Chondrocyte (in vitro differentiated cells): Measurements from ENCODE around the gene ETF1. TPM values are rescaled to one million over a fixed set of nuclear protein-coding genes. Genes with fewer than 3 reads are reported as not detected.

Experiments
- DNase-seq: peaks from one replicate; pipeline ENCODE4 v3.0.0; 2021; ENCODE audit warnings: mixed read lengths, low spot score
- H3K27ac Mint-ChIP-seq: one replicate; pipeline ENCODE4 v1.8.0; 2021; ENCODE audit warnings: mild to moderate bottlenecking, moderate library complexity, mixed read lengths; ENCODE audit not compliant: unreplicated experiment
- H3K27me3 Mint-ChIP-seq: 2 replicates; pipeline ENCODE4 v1.8.0; 2021; ENCODE audit warnings: low read depth, mixed read lengths
- H3K36me3 Mint-ChIP-seq: 2 replicates; pipeline ENCODE4 v1.8.0; 2021; ENCODE audit warnings: low read depth, mixed read lengths
- H3K4me1 Mint-ChIP-seq: 2 replicates; pipeline ENCODE4 v1.8.0; 2021; ENCODE audit warnings: low read depth, mild to moderate bottlenecking, mixed read lengths
- H3K4me3 Mint-ChIP-seq: one replicate; pipeline ENCODE4 v1.8.0; 2021; ENCODE audit warnings: mild to moderate bottlenecking, moderate library complexity, mixed read lengths; ENCODE audit not compliant: unreplicated experiment
- H3K9me3 Mint-ChIP-seq: 2 replicates; pipeline ENCODE4 v1.8.0; 2021; ENCODE audit warnings: low read depth, mixed read lengths
- total RNA-seq: library from RNA; stranded (reverse); gene quantifications from 3 replicates; pipeline ENCODE4 v1.2.1, GENCODE V29; 2021
- TF ChIP-seq, protein P1 (sequence below): fragments of 200-600 bp; sonication (generic); IDR thresholded peaks from 2 replicates; pipeline ENCODE4 v1.5.0; 2021; ENCODE audit warnings: antibody characterized with exemption, mild to moderate bottlenecking, moderate library complexity

ETF1 gene
- total RNA-seq, 1 donor from 2014 or later = 92.1 TPM

DNA sequence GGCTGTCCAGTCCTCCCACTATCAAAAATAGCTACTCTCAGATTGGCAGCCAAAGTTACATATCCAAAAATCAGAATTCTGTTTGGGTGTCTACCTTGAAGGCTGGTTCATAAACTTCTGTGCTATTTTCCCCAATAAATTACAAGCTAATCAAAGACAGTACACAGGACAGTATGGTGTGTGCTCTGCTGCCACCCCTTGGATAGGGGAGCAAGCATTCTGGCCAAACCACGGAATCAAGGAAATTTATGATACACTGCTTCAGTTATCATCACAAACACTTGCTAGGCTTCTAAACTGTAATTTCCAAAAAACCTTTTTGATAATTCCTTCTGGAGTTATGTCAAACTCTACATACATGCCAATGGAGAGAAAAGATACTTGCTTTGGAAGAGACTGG lies 15.9 kb downstream of the ETF1 start:
- Mint-ChIP-seq H3K27ac (no peak overlapping the region), H3K9me3 (no peaks in the 10 kb centered on the region), H3K4me1 (peaks cover 18% of the 10 kb centered on the region)

DNA sequence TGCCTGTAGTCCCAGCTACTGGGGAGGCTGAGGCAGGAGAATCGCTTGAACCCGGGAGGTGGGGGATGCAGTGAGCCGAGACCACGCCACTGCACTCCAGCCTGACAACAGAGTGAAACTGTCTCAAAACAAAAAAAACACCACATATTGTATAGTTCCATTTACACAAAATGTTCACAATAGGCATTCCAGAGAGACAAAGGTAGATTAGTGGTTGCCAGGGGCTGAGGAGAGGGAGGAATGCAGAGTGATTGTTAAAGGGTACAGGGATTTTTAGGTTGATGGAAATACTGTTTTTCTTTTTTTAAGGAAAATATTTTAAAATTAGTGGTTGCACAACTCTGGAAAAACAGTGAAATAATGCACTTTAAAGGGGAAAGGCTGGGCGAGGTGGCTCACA lies 19.6 kb downstream of the ETF1 start:
- no peak for DNase-seq
- Mint-ChIP-seq H3K36me3 (peaks cover 7% of the 10 kb centered on the region), H3K4me1 (peaks cover 21% of the 10 kb centered on the region), H3K4me3 (no peak overlapping the region), H3K27ac (peak overlapping the region; percentile 8), H3K27me3 (no peaks in the 10 kb centered on the region), H3K9me3 (no peaks in the 10 kb centered on the region)
- TF ChIP-seq, protein P1, sequence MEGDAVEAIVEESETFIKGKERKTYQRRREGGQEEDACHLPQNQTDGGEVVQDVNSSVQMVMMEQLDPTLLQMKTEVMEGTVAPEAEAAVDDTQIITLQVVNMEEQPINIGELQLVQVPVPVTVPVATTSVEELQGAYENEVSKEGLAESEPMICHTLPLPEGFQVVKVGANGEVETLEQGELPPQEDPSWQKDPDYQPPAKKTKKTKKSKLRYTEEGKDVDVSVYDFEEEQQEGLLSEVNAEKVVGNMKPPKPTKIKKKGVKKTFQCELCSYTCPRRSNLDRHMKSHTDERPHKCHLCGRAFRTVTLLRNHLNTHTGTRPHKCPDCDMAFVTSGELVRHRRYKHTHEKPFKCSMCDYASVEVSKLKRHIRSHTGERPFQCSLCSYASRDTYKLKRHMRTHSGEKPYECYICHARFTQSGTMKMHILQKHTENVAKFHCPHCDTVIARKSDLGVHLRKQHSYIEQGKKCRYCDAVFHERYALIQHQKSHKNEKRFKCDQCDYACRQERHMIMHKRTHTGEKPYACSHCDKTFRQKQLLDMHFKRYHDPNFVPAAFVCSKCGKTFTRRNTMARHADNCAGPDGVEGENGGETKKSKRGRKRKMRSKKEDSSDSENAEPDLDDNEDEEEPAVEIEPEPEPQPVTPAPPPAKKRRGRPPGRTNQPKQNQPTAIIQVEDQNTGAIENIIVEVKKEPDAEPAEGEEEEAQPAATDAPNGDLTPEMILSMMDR = no peak

More for the DNA sequence above, 15.9 kb downstream of the ETF1 start:
- Mint-ChIP-seq H3K4me3 (no peak overlapping the region), H3K27me3 (no peaks in the 10 kb centered on the region), H3K36me3 (peaks cover 11% of the 10 kb centered on the region)
- TF ChIP-seq, protein P1 = no peak
- no peak for DNase-seq

DNA sequence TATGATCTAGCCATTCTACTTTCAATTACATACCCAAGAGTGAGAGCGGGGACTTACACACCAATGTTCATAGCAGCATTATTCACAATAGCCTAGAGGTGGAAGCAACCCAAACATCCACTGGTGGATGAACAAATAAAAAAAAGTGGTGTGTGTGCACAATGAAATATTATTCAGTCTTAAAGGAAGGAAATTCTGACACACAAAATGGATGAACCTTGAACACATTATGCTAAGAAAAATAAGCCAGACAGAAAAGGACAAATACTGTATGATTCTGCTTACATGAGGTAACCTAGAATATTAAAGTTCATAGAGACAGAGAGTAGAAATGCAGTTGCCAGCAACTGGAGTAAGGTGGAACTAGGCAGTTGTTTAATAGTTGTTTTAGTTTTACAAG lies 22.1 kb downstream of the ETF1 start:
- H3K4me1 Mint-ChIP-seq = peaks cover 12% of the 10 kb centered on the region
- no peak overlapping the region for H3K27ac Mint-ChIP-seq
- H3K4me3 Mint-ChIP-seq = no peak overlapping the region

DNA sequence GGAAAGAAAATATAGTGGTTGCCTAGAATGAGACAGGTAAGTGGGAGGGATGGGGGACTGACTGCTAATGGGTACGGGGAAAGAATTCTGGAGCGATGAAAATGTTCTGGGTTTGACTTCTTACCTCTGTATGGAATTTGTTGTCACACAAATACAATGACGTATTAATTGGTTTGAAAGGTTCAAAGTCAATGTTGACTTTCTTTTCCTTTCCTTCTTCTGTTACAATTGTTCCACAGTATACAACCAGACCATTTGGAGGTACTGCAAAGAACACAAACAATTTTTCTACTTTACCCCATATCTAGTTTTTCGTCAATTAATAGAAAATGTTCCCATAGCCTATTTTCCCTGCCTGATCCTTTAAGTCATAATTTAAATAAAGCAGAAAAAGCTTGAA lies 25.6 kb downstream of the ETF1 start:
- Mint-ChIP-seq H3K4me3 (no peak overlapping the region), H3K9me3 (no peaks in the 10 kb centered on the region), H3K36me3 (peaks cover 26% of the 10 kb centered on the region), H3K27me3 (no peaks in the 10 kb centered on the region), H3K4me1 (peaks cover 12% of the 10 kb centered on the region), H3K27ac (no peak overlapping the region)
- TF ChIP-seq, protein P1 = no peak
- no peak for DNase-seq

More for the DNA sequence above, 22.1 kb downstream of the ETF1 start:
- no peaks in the 10 kb centered on the region for H3K9me3 Mint-ChIP-seq
- TF ChIP-seq, protein P1 = no peak
- H3K27me3 Mint-ChIP-seq = no peaks in the 10 kb centered on the region
- H3K36me3 Mint-ChIP-seq = peaks cover 13% of the 10 kb centered on the region
- DNase-seq = no peak

DNA sequence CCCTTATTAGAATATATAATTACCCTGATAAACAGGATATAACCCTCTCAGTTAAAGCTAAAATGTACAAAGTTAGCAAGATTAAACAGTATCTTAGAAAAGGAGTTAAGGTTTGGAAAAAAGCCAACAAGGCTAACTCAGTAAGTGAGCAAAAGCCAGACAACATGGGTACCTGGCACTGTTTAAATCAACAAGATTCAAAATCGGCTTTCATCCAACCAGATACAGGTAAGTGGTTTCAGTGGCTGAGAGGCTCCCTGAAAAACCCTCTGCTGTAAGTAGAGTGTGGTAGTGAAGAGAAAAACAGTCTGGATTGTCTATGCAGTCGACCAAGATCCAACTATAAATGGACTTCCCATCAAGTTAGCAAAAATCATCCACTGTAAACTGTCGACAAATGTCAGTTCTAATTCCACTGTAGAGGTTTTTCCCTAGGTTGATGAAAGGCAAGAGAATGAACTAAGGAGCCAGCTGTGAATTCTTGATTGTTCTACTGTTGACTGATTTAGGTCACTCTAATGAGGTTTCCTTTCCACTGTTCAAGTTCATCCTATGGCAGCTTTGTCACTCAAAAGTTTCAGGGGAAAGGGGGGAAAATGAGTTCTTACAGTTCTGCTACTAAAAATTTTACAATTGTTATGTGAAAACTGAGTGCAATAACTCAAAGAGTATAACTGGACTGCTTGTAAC lies 27.3 kb downstream of the ETF1 start:
- Mint-ChIP-seq H3K4me3 (no peak overlapping the region), H3K27me3 (no peaks in the 10 kb centered on the region), H3K27ac (no peak overlapping the region), H3K4me1 (peaks cover 7% of the 10 kb centered on the region), H3K36me3 (peaks cover 29% of the 10 kb centered on the region), H3K9me3 (no peaks in the 10 kb centered on the region)
- TF ChIP-seq, protein P1 = no peak
- no peak for DNase-seq
